GM18517 (cell line): Measurements from ENCODE around the gene TMEM131L.
"Not testable (repeated sequence)": the region's sequence is repeated elsewhere in the genome, so short reads cannot be mapped to it uniquely, and the experiment has no call there.

Experiments used
- ATAC-seq: cut with Tn5 transposase; IDR thresholded peaks from one replicate; pipeline ENCODE4 v1.9.1; 2021; ENCODE audit warnings: mild to moderate bottlenecking, moderate library complexity; ENCODE audit not compliant: unreplicated experiment

The TMEM131L gene

DNA sequence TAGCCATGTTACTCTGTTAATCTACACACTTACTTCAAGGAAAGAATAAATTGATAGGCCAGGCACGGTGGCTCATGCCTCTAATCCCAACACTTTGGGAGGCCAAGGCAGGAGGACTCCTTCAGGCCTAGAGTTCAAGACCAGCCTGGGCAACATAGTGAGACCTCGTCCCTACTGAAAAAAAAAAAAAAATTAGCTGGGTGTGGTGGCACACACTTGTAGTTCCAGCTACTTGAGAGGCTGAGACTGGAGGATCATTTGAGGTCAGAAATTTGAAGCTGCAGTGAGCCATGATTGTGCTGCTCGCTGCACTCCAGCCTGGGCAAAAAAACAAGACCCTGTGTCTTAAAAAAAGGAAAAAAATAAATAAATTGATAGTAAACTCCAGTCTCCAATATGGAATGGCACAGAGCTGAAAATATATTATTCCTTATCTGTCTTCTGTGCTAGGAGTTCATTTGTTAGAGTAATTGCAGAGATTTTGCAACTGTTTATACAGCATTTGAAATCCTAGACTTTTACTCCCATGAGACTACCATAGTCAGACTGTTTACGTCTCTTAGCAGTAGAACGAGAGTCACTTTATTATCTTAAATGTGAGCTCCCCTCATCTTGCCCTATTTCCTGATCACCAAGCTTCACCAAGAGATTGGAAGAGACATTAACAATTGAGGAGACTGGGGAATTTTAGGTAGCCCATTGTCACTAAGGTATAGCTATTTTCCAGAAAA, 18.8 kb upstream of the TMEM131L start:
- no peak for ATAC-seq

DNA sequence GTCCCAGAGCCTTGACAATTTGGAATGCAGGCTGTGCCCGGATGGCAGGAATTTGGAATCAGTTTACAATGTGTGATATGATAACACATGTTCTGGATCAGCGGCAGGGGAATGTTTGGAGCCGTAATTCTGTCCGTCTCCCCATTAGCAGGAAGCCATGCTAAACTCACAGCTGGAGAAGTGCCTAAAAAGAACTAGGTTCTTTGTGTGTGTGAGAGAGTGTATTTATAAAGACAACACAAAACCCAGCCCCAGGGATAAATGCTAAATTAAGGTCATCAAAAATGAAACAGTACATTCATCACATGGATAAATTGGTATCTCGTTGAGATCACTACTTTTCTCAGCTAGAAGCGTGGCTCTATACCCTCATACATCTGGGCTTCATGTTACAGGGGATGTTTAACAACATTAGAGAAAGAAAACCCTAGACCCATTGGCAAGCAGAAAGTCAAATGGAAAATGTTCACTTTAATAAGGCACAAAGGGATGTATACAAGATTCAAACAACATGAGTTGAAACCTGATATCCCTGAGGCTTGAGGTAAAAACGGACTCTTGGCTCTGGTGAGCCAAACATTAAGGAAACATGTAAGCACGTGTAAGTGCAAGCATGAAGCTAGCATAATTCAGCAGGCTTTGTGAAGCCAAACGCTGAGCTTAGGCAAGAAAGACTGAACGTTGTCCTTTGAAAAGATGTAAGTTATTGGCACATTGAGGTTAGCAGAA, 18.0 kb upstream of the TMEM131L start:
- ATAC-seq = no peak

DNA sequence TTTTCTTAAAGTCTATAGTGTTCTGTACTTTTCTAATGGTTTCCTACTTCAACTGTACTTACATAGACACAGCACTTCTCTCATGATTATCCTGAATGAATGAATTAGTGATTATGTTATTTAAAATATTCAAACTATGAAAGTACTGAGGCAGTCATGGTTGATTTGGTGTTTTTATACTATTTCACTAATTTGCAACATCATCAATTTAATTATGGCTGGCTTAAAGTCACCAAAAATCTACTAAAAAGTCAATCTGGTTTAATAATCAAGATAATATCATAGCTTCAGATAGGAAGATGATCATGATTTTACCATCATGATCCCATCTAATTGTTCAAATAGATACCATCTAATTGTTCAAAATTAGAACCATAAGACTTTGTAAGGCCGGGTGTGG, 16.8 kb upstream of the TMEM131L start:
- ATAC-seq = no peak

DNA sequence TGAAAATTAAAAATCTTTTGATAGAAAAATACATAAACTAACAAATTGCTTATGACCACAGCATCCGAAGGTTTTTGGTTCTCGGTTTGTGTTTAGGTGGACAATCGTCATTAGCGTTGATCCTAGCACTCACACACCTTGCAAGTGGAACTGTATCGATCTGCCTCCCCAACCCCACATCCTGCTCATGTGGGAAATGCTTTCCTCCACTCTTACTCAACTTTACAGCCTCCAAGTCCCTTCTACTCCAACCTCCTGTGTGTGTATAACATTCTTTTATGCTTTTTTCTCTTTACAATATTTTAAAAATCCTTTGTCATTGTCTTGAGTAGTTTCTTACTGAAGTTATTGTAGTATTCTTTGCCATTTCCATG, 15.6 kb upstream of the TMEM131L start:
- ATAC-seq = no peak

DNA sequence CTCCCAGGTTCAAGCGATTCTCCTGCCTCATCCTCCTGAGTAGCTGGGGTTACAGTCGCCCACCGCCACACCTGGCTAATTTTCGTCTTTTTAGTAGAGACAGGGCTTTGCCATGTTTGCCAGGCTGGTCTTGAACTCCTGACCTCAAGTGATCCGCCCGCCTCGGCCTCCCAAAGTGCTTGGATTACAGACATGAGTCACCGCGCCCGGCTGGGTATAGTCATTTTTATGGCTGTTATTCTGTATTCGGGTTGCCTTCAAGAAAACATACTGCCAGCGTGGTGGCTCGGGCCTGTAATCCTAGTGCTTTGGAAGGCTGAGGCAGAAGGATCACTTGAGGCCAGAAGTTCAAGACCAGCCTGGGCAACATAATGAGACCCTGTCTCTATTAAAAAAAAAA, 15.0 kb upstream of the TMEM131L start:
- not testable (repeated sequence) for ATAC-seq

DNA sequence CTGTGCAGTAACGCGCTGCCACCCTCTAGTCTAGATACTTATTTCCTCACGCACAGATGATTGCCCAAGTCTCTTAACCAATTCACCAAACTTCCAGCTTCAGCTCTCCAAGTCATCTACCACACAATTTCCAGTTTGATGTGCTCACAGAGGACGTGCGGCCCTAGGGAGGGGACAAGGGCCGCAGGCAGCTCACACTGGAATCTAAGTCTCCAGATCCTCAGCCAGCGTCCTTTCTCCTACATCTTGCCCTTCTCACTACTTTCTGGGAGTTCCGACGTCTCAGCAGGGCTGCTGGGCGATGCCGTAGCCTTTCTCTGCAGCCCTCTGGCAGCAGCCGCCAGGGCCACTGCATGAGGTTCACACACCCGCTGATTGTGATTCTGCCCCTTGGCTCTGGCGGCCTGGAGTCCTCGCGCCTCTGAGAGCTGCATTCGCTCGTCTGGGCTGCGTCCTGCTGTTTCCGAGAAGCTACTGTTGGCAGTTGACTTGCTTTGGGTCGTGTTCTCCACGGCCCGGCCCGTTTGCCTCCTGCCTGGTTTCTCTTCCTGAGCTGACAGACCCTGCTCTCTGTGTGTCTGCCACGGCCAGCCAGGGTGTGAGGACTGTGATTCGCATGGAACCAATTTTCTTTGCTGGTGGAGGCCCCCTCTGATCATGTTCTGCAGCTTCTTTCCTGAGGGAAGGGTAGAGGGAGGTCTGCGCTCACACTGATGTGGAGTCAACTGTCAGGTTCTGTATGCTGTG, 14.1 kb upstream of the TMEM131L start:
- no peak for ATAC-seq

DNA sequence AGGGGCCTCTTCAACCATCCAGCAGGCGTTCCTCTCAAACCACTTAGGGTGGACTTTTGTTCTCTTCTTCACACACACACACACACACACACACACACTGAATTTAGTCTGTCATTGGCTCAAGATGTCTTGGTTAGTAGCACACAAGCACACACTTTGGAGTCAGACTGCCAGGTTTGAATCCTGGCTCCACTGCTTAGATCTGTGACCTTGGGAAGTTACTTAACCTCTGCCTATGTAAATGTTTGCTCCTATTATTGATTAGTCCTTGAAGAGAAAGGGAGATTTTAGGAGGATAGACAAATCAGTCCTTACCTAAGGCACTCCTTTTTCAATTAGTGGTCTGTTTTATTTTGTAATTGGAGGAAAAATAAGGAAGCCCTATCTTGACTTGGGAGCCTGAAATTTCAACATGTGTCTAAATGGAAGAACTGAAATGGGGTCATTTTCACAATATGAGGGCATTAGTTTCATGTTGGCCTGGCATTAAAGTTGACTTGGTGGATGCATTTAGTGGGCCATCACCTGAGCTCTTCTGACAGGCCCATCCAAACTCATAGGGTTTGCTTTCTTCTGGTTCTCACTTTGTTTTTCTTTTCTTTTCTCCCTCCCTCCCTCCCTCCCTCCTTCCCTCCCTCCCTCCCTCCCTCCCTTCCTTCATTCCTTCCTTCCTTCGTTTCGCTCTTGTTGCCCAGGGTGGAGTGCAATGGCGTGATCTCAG, 13.3 kb upstream of the TMEM131L start:
- no peak for ATAC-seq

DNA sequence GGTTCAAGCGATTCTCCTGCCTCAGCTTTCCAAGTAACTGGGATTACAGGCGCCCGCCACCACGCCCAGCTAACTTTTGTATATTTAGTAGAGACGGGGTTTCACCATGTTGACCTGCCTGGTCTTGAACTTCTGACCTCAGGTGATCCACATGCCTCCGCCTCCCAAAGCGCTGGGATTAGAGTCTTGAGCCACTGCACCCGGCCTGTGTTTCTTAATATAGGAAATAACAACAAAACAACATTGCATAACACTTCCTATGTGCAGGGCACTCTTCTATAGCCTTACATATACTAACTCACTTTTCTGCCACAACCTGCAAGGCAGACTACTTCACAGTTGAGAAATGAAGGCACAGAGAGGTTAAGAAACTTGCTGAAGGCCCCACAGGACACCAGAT, 12.8 kb upstream of the TMEM131L start:
- ATAC-seq = no peak

DNA sequence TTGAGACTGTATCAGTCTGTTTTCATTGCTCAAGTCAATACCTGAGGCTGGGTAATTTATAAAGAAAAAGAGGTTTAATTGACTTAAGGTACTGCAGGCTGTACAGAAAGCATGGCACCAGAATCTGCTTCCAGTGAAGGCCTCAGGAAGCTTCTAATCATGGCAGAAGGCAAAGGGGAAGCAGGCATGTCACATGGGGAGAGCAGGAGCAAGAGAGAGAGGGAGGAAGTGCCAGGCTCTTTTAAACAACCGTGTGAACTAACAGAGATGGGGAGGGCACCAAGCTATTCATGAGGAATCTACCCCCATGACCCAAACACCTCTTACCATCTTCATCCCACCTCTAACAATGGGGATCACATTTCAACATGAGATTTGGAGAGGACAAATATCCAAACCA, 7.2 kb upstream of the TMEM131L start:
- ATAC-seq = no peak

DNA sequence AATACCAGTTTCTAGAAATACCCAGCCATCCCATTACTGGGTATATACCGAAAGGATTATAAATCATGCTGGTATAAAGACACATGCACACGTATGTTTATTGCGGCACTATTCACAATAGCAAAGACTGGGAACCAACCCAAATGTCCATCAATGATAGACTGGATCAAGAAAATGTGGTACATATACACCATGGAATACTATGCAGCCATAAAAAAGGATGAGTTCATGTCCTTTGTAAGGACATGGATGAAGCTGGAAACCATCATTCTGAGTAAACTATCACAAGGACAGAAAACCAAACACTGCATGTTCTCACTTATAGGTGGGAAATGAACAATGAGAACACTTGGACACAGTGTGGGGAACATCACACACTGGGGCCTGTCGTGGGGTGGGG, 4.6 kb upstream of the TMEM131L start:
- not testable (repeated sequence) for ATAC-seq

DNA sequence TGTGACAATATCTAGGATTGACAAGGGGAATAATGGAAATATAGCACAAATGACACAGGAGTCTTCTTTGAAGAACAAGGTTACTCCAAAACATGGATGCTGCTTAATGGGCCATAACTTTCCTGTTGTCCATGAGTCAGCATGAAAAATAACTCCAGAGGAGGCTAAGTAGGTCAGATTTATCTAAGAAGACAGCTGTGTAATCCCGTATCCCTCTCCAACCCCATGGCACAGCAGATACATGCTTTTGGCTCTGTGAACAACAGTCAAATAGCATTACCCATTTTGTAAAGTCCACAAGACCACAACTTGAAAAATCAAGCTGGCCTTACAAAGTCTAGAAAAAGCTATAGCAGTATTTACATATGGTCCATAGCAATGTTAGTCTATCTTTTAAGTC, 2.1 kb upstream of the TMEM131L start:
- no peak for ATAC-seq

DNA sequence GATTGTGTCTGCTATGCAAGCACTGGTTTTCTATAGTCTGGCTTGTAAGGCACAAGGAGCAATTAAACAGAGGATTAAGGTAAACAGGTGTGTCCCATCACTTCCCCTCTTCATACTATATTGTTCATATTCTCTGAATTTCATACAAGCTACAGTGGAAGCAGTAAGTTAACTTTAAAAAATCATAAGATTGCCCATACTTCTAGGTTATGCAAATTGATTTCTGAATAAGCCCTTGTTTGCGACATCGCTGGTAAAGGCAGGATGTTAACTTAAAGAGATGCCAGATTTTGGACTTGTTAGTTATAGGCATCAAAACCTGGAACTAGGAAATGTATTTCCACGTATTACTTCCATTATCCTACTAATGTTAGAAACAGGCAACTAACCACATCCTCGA, 1.0 kb upstream of the TMEM131L start:
- ATAC-seq = no peak

DNA sequence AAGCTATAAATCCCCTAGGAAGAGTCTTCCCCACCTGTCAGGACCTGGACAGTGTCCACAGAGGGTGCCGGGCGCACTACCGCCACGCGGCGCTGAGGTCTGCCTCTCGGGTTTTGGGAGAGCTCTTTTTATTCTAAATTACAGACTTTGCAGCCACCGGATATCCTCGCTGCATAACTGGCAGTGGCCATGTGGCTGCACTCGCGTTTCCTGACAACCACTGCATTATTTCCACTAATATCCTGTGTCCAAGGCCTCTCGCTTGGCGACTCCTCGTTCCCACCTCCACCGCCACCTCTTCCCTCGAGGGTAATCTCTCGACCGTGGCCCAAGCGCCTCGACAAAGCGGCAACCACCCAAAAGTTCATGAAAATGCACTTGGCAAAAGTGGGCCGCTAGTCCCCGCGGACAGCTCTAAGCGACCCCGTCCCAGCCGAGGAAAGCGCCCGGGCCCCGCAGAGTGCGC, 512 bp upstream of the TMEM131L start:
- peak; percentile 5 for ATAC-seq

DNA sequence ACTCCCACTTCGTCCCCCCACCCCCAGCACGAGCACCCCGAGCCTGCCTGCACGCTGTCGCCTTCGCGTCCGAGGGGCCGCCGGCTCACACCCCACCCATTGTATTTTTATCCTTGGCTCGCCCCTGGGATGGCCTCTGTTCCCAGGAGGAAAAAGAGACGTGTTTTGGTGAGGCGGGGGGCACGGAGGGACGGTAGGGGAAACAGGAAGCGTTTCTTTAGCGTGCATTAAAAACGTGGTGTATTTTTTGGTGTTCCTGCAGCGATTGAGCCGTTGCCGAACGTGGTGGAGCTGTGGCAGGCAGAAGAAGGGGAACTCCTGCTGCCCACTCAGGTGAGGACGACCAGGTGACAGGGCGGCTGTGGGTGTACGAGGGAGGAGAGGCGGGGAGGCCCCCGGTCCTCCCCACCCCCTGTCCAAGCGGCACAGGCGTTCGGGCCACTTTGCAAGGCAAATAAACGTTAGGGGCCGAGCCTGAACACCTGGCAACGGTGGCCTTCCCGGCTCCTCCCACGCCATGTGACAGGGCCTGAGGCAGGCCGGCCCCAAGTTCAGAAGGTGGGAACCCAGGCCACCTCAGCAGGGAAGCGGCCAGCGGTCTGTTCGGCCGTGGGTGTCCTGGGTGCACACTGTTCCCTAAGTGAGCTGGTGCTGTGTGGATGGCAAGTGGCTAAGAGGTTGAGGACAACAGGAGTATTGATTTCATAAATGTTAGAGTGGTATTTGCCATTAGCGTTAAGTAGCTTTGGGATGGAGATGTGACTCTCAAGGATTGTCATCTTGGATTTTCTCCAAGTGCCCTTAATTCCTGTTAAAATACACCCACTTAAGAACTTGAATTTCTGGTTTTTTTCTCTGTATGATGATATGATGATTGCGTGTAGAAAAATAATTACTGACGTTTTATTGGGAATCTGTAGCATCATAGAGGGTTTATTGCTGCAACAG, 1.1 kb downstream of the TMEM131L start:
- ATAC-seq = peak; percentile 38

DNA sequence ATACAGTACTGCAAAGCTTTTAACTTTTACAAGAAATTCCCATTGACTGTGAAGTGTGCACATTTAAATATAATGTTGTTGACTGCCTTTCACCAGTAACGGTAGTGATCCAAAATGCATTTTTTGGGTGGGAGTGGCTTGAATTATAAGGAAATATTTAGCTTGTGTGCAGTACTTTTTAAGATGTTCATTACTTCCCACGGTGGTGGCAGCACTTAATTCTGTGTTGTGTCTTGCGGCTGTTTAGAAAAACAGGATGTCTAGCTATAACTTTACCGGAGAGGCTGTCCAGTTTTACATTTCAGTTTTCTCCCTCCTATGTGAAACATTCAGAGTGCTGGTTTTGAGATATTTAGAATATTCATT, 1.7 kb downstream of the TMEM131L start:
- ATAC-seq = no peak

DNA sequence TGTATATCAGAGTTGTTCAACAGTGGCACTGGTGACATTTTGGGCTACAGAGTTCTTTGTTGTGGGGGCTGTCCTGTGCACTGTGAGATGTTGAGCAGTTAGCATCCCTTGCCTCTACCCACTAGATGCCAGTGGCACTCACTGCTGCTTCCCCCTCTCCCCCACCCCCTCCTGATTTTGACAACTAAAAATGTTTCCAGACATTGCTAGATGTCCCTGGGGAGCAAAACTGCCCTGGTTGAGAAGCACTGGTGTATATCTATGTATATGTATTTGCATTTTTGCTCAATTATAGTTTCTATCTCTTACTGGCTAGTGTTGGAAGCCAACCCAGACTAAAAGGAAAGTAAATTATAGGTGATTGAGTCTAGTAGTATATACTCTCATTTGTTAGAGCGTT, 2.4 kb downstream of the TMEM131L start:
- peak; percentile 50 for ATAC-seq

DNA sequence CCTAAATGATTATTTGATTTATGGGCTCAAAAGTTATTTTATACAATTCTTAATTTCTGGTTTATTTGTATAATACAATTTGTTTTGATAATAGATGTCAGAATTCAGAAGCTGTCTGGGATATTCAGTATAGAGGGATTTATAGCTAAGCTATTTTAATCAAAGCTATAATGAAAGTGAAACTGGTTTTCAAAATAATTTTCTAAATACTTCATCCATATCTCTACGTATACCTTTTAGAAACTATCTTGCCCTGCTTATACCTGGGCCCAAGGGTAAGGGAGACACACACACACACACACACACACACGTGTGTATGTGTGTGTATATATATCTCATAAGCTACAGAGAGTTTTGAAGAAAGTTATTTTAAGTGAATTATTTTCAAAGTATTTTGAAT, 2.9 kb downstream of the TMEM131L start:
- no peak for ATAC-seq

DNA sequence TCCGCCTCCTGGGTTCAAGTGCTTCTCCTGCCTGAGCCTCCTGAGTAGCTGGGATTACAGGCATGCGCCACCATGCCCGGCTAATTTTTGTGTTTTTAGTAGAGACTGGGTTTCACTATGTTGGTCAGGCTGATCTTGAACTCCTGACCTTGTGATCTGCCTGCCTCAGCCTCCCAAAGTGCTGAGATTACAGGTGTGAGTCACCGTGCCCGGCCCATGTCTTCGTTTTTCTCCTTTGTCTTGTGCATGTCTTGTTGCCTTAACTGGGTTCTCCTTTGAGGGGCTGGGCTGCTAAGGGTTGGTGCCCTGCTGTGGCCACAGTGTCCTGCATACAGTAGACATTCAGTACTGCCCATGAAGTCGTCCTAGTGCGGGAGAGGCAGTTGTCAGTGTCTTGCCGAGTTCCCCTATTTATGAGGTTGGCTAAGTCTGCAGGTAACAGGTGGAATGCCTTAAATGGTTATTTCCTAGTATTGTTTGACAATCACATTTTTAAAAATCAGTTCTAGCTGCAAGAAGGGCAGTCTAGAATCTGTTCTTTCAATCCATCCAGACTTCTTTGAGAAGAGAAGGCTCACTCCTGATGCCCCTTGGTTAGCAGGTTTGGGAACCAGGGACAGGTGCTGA, 5.0 kb downstream of the TMEM131L start:
- ATAC-seq = not testable (repeated sequence)

DNA sequence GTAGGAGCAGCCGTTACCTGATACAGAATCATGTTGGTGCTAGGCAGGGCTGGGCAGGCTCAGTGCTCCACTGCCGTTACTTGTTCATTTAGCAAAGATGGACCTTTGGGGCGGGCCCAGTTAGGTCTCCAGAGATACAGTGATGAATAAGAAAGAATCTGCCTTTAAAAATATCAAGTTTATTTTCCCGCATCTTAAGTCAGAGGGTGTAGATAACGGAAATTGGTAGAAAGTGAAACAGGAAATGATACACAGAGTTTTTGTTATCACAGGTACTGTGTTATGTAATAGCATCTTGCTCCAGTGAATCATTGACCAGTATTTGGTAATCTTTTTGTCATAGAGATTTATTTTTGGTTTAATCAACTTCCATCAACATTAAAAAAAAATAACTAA, 5.5 kb downstream of the TMEM131L start:
- ATAC-seq = peak; percentile 44
